DND-41 (cell line): ENCODE results near the gene PNMT.

Experiments
- EZH2 ChIP-seq: IDR thresholded peaks from 3 replicates; pipeline ENCODE4 v1.6.1; 2012; ENCODE audit warnings: borderline replicate concordance, low read depth, mild to moderate bottlenecking, moderate library complexity, low read length, inconsistent platforms; ENCODE audit not compliant: severe bottlenecking
- TF ChIP-seq, protein P1 (sequence below): IDR thresholded peaks from 2 replicates; pipeline ENCODE4 v1.5.1; 2012; ENCODE audit warnings: borderline replicate concordance, low read length, moderate library complexity, mild to moderate bottlenecking; ENCODE audit not compliant: poor library complexity, severe bottlenecking; ENCODE audit errors: extremely low read depth

DNA sequence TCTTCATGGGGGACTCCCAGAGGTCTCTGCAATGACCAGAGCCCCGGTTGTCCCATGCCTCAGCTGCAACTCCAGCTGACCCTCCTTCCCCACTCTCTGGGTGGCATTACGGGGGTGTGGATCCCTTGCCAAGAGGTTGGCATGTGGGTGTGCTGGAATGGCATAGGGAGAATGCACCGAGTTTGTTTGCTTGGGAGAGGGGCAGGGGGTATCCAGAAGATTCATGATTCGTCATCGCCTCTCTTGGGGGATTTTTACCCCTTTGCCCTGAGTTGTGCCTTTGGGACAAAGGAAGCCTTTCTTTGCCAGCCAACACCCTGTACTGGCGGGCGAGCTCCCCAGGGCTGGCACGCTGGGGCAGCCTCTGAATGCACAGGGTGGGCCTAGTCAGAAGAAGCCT, 38.1 kb downstream of the PNMT start:
- TF ChIP-seq, protein P1, sequence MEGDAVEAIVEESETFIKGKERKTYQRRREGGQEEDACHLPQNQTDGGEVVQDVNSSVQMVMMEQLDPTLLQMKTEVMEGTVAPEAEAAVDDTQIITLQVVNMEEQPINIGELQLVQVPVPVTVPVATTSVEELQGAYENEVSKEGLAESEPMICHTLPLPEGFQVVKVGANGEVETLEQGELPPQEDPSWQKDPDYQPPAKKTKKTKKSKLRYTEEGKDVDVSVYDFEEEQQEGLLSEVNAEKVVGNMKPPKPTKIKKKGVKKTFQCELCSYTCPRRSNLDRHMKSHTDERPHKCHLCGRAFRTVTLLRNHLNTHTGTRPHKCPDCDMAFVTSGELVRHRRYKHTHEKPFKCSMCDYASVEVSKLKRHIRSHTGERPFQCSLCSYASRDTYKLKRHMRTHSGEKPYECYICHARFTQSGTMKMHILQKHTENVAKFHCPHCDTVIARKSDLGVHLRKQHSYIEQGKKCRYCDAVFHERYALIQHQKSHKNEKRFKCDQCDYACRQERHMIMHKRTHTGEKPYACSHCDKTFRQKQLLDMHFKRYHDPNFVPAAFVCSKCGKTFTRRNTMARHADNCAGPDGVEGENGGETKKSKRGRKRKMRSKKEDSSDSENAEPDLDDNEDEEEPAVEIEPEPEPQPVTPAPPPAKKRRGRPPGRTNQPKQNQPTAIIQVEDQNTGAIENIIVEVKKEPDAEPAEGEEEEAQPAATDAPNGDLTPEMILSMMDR, result no peak
- no peak for TF ChIP-seq EZH2
